Pancreas (tissue), 10 donors: ENCODE measurements around the gene NME7. TPM values are rescaled to one million over a fixed set of nuclear protein-coding genes. Genes with fewer than 3 reads are reported as not detected.
A peak's percentile ranks its signal among the peaks of the same experiment; 100 is the strongest.

Source experiments
- ATAC-seq, 4 donors: fragments of 200-7000 bp; cut with Tn5 transposase; one replicate each; pipeline versions ENCODE4 v1.8.0 to v1.9.1; 2020; ENCODE audit warnings: mild to moderate bottlenecking in 4 of 4, moderate library complexity in 4 of 4
- DNase-seq, 6 donors: peaks; one replicate each; pipeline ENCODE4 v3.0.0-alpha.2; 2020
- FAIRE-seq: peaks from 2 replicates; lab custom pipeline; 2012; peaks lifted over from hg19 to GRCh38; lab: Jason Lieb, UNC
- H3K27ac ChIP-seq, 4 donors: fragments of 200-600 bp; sonication (generic); 1 replicate in 3 of 4; 2 replicates in 1 of 4; pipeline versions ENCODE4 v1.5.0 to v1.8.0; 2020
- H3K27me3 ChIP-seq, 4 donors: fragments of 200-600 bp; one replicate each; pipeline ENCODE4 v1.8.0; 2021
- H3K36me3 ChIP-seq, 3 donors: fragments of 200-600 bp; sonication (generic) in 1 of 3; one replicate each; pipeline versions ENCODE4 v1.5.0 to v1.8.0; 2020 to 2021
- H3K4me1 ChIP-seq, 3 donors: fragments of 200-600 bp; one replicate each; pipeline ENCODE4 v1.8.0; 2021
- H3K4me3 ChIP-seq, 4 donors: fragments of 200-600 bp; sonication (generic) in 2 of 4; one replicate each; pipeline versions ENCODE4 v1.5.0 to v1.8.0; 2020 to 2021
- H3K9me3 ChIP-seq, 4 donors: fragments of 200-600 bp; one replicate each; pipeline ENCODE4 v1.8.0; 2021
- WGBS, 2 donors: extraction: QIAGEN DNeasy Blood & Tissue Kit; methylation state at CpG; one replicate each; pipeline ENCODE4 v1.1.7; 2013; 5-methylcytosine and 5-hydroxymethylcytosine counted together
- intact Hi-C, 3 donors: fragments of 100-400 bp; cut with DNase I; formaldehyde crosslinking; loops; one replicate each; pipeline versions ENCODE4 v1.11.1 to v1.14.2; 2022
- polyA plus RNA-seq, 2 donors: library from polyadenylated mRNA; stranded (reverse); fragments of 200-250 nt; gene quantifications; one replicate each; pipeline ENCODE4 v1.2.3, GENCODE V29; 2013
- total RNA-seq, 6 donors: library from RNA; stranded (reverse); fragmentation: NEBNext Ultra II Directional in 4 of 6; extraction: Animal tissue kit (Norgen Biotek cat#: 25700) in 4 of 6; gene quantifications; one replicate each; pipeline versions ENCODE4 v1.2.1 to v1.2.4, GENCODE V29; 2021 to 2023
- TF ChIP-seq, protein P1 (sequence below), 4 donors: fragments of 200-600 bp; sonication (generic) in 3 of 4; IDR thresholded peaks; one replicate each; pipeline versions ENCODE4 v1.5.0 to v1.8.0; 2021; ENCODE audit warnings: antibody characterized with exemption in 4 of 4
- donor health status: healthy with polysubstance abuse.
- donor health status: DM: no; HTN: no; CAD: no; lungs with moderate emphysema.
- donor health status: DM: no; HTN: no; CAD: no.
- donor health status: control.
- donor health status: control.
- donor health status: Bipolar disorder and iron deficiency.
- donor health status: DM: yes; HTN: yes; CAD: no.
- donor health status: DM: no; HTN: no; CAD: no.
- donor health status: DM: no; HTN: no; CAD: no.
- donor health status: DM: yes; HTN: yes; CAD: no.

Gene NME7
- total and polyA plus RNA-seq, 8 donors = 5.0 to 12.6 (median 8.0) TPM

GRCh38 chr1:169326956-169327268 is 40.7 kb downstream of the NME7 start:
- FAIRE-seq = no peak
- H3K27me3 ChIP-seq = no peaks in the 10 kb centered on the region
- H3K4me3 ChIP-seq = no peak overlapping the region
- peak in 2 of 4 donors; percentile 60 to 61 for ATAC-seq
- DNase-seq = no peak
- no peak overlapping the region for H3K27ac ChIP-seq
- H3K9me3 ChIP-seq = peaks cover 0 to 5% (median 0%) of the 10 kb centered on the region in 4 donors
- TF ChIP-seq, protein P1, sequence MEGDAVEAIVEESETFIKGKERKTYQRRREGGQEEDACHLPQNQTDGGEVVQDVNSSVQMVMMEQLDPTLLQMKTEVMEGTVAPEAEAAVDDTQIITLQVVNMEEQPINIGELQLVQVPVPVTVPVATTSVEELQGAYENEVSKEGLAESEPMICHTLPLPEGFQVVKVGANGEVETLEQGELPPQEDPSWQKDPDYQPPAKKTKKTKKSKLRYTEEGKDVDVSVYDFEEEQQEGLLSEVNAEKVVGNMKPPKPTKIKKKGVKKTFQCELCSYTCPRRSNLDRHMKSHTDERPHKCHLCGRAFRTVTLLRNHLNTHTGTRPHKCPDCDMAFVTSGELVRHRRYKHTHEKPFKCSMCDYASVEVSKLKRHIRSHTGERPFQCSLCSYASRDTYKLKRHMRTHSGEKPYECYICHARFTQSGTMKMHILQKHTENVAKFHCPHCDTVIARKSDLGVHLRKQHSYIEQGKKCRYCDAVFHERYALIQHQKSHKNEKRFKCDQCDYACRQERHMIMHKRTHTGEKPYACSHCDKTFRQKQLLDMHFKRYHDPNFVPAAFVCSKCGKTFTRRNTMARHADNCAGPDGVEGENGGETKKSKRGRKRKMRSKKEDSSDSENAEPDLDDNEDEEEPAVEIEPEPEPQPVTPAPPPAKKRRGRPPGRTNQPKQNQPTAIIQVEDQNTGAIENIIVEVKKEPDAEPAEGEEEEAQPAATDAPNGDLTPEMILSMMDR (IDR thresholded peaks at IDR 0.05) = no peak
- intact Hi-C loops = no loop called here
- no peaks in the 10 kb centered on the region for H3K4me1 ChIP-seq
- H3K36me3 ChIP-seq = no peaks in the 10 kb centered on the region

- ATAC-seq = no peak
- FAIRE-seq = no peak
- H3K4me3 ChIP-seq = no peak overlapping the region
- no peaks in the 10 kb centered on the region for H3K4me1 ChIP-seq
- H3K27ac ChIP-seq = no peak overlapping the region
- H3K27me3 ChIP-seq = no peaks in the 10 kb centered on the region
- DNase-seq = no peak
- TF ChIP-seq, protein P1 (IDR thresholded peaks at IDR 0.05) = no peak
- H3K9me3 ChIP-seq = peaks cover 0 to 5% (median 0%) of the 10 kb centered on the region in 4 donors
- WGBS, 2 donors = 86 to 87% methylated on average over 3 of the region's 3 CpGs
- intact Hi-C loops = no loop called here
- no peaks in the 10 kb centered on the region for H3K36me3 ChIP-seq
Observed at GRCh38 chr1:169326261-169326955, 41.2 kb downstream of the NME7 start.

DNA sequence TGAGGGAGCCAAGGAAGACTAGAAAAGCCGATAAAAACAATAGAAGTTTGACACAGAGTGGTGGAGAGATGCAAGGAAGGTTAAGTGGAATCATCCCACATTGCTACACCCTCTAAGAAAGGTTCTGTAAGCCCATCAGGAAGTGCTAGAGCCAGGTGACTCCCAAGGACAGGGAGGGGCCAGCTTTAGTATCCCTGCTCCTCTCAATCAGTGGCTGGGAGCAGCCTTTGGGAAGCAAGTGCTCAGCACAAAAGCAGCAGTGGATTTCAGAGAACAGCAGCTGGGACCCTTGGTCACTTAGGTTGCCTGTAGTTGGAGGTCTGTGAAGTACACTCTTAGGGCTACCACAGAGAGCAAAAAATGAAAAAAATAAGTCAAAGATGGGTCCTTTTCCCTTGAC is 42.5 kb downstream of the NME7 start:
- FAIRE-seq (no peak), ATAC-seq (no peak), DNase-seq (no peak)
- Histone ChIP-seq H3K4me3 (no peak overlapping the region), H3K4me1 (no peaks in the 10 kb centered on the region), H3K36me3 (no peaks in the 10 kb centered on the region), H3K27ac (no peak overlapping the region), H3K9me3 (no peaks in the 10 kb centered on the region), H3K27me3 (no peaks in the 10 kb centered on the region)
- intact Hi-C loops = no loop called here
- TF ChIP-seq, protein P1 (IDR thresholded peaks at IDR 0.05) = no peak
- WGBS, 2 donors = 94 to 97% methylated on average over 1 of the region's 1 CpG

- 93 to 97% methylated on average over 3 of the region's 3 CpGs for WGBS, 2 donors
- no peak for FAIRE-seq
- no peak for ATAC-seq
Observed at GRCh38 chr1:169322138-169322537, 45.5 kb downstream of the NME7 start.

GRCh38 chr1:169321539-169321938 is 46.1 kb downstream of the NME7 start:
- no peak for FAIRE-seq
- WGBS, 2 donors = 80 to 90% methylated on average over 1 of the region's 1 CpG
- ATAC-seq = no peak
- Histone ChIP-seq H3K4me1 (no peaks in the 10 kb centered on the region), H3K27ac (no peak overlapping the region), H3K4me3 (no peak overlapping the region), H3K9me3 (no peaks in the 10 kb centered on the region), H3K27me3 (no peaks in the 10 kb centered on the region), H3K36me3 (no peaks in the 10 kb centered on the region)
- intact Hi-C loops = no loop called here
- TF ChIP-seq, protein P1 (IDR thresholded peaks at IDR 0.05) = no peak
- DNase-seq = no peak

More at GRCh38 chr1:169322138-169322537, 45.5 kb downstream of the NME7 start:
- H3K9me3 ChIP-seq = no peaks in the 10 kb centered on the region
- intact Hi-C loops = no loop called here
- no peak overlapping the region for H3K4me3 ChIP-seq
- H3K36me3 ChIP-seq = no peaks in the 10 kb centered on the region
- no peak for DNase-seq
- H3K27ac ChIP-seq = no peak overlapping the region
- H3K4me1 ChIP-seq = no peaks in the 10 kb centered on the region
- TF ChIP-seq, protein P1 (IDR thresholded peaks at IDR 0.05) = no peak
- no peaks in the 10 kb centered on the region for H3K27me3 ChIP-seq
